Smooth muscle cell (in vitro differentiated cells): ENCODE data around the gene CRACDL. TPM values are rescaled to one million over a fixed set of nuclear protein-coding genes. Genes with fewer than 3 reads are reported as not detected.

Source experiments
- DNase-seq: peaks from one replicate; lab custom pipeline; 2025; ENCODE audit not compliant: unreplicated experiment; lab: John Stamatoyannopoulos, UW
- H2AFZ ChIP-seq: fragments of 200-600 bp; sonication (generic); 2 replicates; pipeline ENCODE4 v1.6.0; 2016; ENCODE audit warnings: antibody characterized with exemption, low read depth, mild to moderate bottlenecking
- H3F3A ChIP-seq: fragments of 200-600 bp; sonication (generic); 2 replicates; pipeline ENCODE4 v1.6.0; 2017; ENCODE audit warnings: antibody characterized with exemption, low read depth
- H3K27ac ChIP-seq: fragments of 200-600 bp; sonication (generic); 2 replicates; pipeline ENCODE4 v1.5.1; 2016; ENCODE audit warnings: low read depth, mild to moderate bottlenecking
- H3K27me3 ChIP-seq: fragments of 200-600 bp; sonication (generic); 2 replicates; pipeline ENCODE4 v1.6.1; 2016; ENCODE audit warnings: low read depth, mild to moderate bottlenecking
- H3K36me3 ChIP-seq: fragments of 200-600 bp; sonication (generic); 2 replicates; pipeline ENCODE4 v1.5.1; 2016; ENCODE audit warnings: low read depth
- H3K4me1 ChIP-seq: fragments of 200-600 bp; sonication (generic); 2 replicates; pipeline ENCODE4 v1.5.1; 2016; ENCODE audit warnings: low read depth
- H3K4me2 ChIP-seq: fragments of 200-600 bp; sonication (generic); 2 replicates; pipeline ENCODE4 v1.6.0; 2016; ENCODE audit warnings: mild to moderate bottlenecking
- H3K4me3 ChIP-seq: fragments of 200-600 bp; sonication (generic); 2 replicates; pipeline ENCODE4 v1.5.1; 2016; ENCODE audit warnings: mild to moderate bottlenecking
- H3K79me2 ChIP-seq: fragments of 200-600 bp; sonication (generic); 2 replicates; pipeline ENCODE4 v1.6.0; 2016; ENCODE audit warnings: low read depth, mild to moderate bottlenecking
- H3K9ac ChIP-seq: fragments of 200-600 bp; sonication (generic); 2 replicates; pipeline ENCODE4 v1.6.0; 2016; ENCODE audit warnings: low read depth
- H3K9me3 ChIP-seq: fragments of 200-600 bp; sonication (generic); replicated peaks from 2 replicates; pipeline ENCODE4 v1.5.1; 2016; ENCODE audit warnings: low read depth
- H4K20me1 ChIP-seq: fragments of 200-600 bp; sonication (generic); 2 replicates; pipeline ENCODE4 v1.6.0; 2016; ENCODE audit warnings: low read depth
- CTCF ChIP-seq: fragments of 200-600 bp; sonication (generic); IDR thresholded peaks from 2 replicates; pipeline ENCODE4 v1.5.1; 2017; ENCODE audit warnings: borderline replicate concordance, mild to moderate bottlenecking, antibody characterized with exemption; ENCODE audit not compliant: insufficient read depth, poor library complexity, severe bottlenecking
- WGBS: methylation state at CpG from one replicate; pipeline ENCODE4 v1.1.7; 2016; ENCODE audit warnings: low lambda C conversion rate; 5-methylcytosine and 5-hydroxymethylcytosine counted together
- polyA plus RNA-seq: library from polyadenylated mRNA; unstranded; fragments of >200 nt; fragmentation: Nextera tagmentation; extraction: Ambion mirVana; gene quantifications from 2 replicates; pipeline ENCODE4 v1.2.1, GENCODE V29; 2016
- total RNA-seq: library from RNA; depleted of rRNA; stranded (reverse); fragments of >200 nt; gene quantifications from 2 replicates; pipeline ENCODE4 v1.2.3, GENCODE V29; 2014

CRACDL gene
- total and polyA plus RNA-seq, 2 experiments from 2014 or later, result 0.72 to 2.2 TPM

GRCh38 chr2:98947554-98947953 lies 11.5 kb upstream of the CRACDL start:
- Histone ChIP-seq H2AFZ (peak overlapping the region; percentile 36), H3K27ac (peak overlapping the region; percentile 91), H3K36me3 (no peaks in the 10 kb centered on the region), H3K9ac (peak overlapping the region; percentile 21), H3K4me1 (peaks cover 21% of the 10 kb centered on the region), H3K79me2 (no peaks in the 10 kb centered on the region), H3K9me3 (no peaks in the 10 kb centered on the region), H3K4me2 (peak overlapping the region; percentile 77), H3F3A (peaks cover 32% of the 10 kb centered on the region), H3K27me3 (no peaks in the 10 kb centered on the region), H4K20me1 (no peaks in the 10 kb centered on the region), H3K4me3 (no peak overlapping the region)
- 25% methylated on average over 8 of the region's 8 CpGs for WGBS
- DNase-seq, result no peak
- no peak for TF ChIP-seq CTCF

- 79% methylated on average over 9 of the region's 9 CpGs for WGBS
- no peaks in the 10 kb centered on the region for H3K79me2 ChIP-seq
- H3F3A ChIP-seq, result peaks cover 32% of the 10 kb centered on the region
- DNase-seq, result no peak
- H3K4me3 ChIP-seq, result no peak overlapping the region
- H3K4me2 ChIP-seq, result peak overlapping the region; percentile 77
- H3K4me1 ChIP-seq, result peaks cover 21% of the 10 kb centered on the region
- H3K27ac ChIP-seq, result peak overlapping the region; percentile 91
- peak overlapping the region; percentile 21 for H3K9ac ChIP-seq
- TF ChIP-seq CTCF, result no peak
- H3K36me3 ChIP-seq, result no peaks in the 10 kb centered on the region
- H3K9me3 ChIP-seq, result no peaks in the 10 kb centered on the region
- no peaks in the 10 kb centered on the region for H3K27me3 ChIP-seq
- no peaks in the 10 kb centered on the region for H4K20me1 ChIP-seq
- H2AFZ ChIP-seq, result peak overlapping the region; percentile 53
These were observed 10.8 kb upstream of the CRACDL start for GRCh38 chr2:98946855-98947254.

- 41% methylated on average over 2 of the region's 2 CpGs for WGBS
- H3K36me3 ChIP-seq, result no peaks in the 10 kb centered on the region
- no peak for DNase-seq
- no peaks in the 10 kb centered on the region for H3K9me3 ChIP-seq
- H3K9ac ChIP-seq, result no peak overlapping the region
- H2AFZ ChIP-seq, result no peak overlapping the region
- H3K27me3 ChIP-seq, result no peaks in the 10 kb centered on the region
- TF ChIP-seq CTCF, result no peak
- H3K79me2 ChIP-seq, result no peaks in the 10 kb centered on the region
- no peak overlapping the region for H3K4me2 ChIP-seq
- peaks cover 32% of the 10 kb centered on the region for H3F3A ChIP-seq
- no peak overlapping the region for H3K4me3 ChIP-seq
- peaks cover 21% of the 10 kb centered on the region for H3K4me1 ChIP-seq
- no peaks in the 10 kb centered on the region for H4K20me1 ChIP-seq
- H3K27ac ChIP-seq, result no peak overlapping the region
These were observed 8.8 kb upstream of the CRACDL start for GRCh38 chr2:98944775-98945174.

GRCh38 chr2:98940102-98940501 lies 4.1 kb upstream of the CRACDL start:
- Histone ChIP-seq H3K4me2 (no peak overlapping the region), H4K20me1 (no peaks in the 10 kb centered on the region), H3K79me2 (no peaks in the 10 kb centered on the region), H3K9ac (no peak overlapping the region), H3F3A (no peaks in the 10 kb centered on the region), H2AFZ (no peak overlapping the region), H3K4me1 (peaks cover 5% of the 10 kb centered on the region), H3K27ac (no peak overlapping the region), H3K9me3 (no peaks in the 10 kb centered on the region), H3K36me3 (no peaks in the 10 kb centered on the region), H3K27me3 (peaks cover 28% of the 10 kb centered on the region), H3K4me3 (no peak overlapping the region)
- no peak for DNase-seq
- 100% methylated on average over 1 of the region's 1 CpG for WGBS
- TF ChIP-seq CTCF, result no peak
